Hepatocyte (in vitro differentiated cells): ENCODE data around the gene PTPN18.

Experiments used
- CTCF ChIP-seq: fragments of 200-600 bp; sonication (generic); IDR thresholded peaks from 2 replicates; pipeline ENCODE4 v1.5.1; 2016; ENCODE audit warnings: antibody characterized with exemption, mild to moderate bottlenecking; ENCODE audit not compliant: poor library complexity
- EZH2 ChIP-seq: fragments of 200-600 bp; sonication (generic); IDR thresholded peaks from 2 replicates; pipeline ENCODE4 v1.6.1; 2016; ENCODE audit warnings: antibody characterized with exemption, mild to moderate bottlenecking, borderline replicate concordance

GRCh38 chr2:130318906-130319305, 37.0 kb upstream of the PTPN18 start:
- TF ChIP-seq CTCF (no peak), EZH2 (no peak)
